GM21619 (cell line): Measurements from ENCODE around the gene TTC16.
A peak's percentile ranks its signal among the peaks of the same experiment; 100 is the strongest.

Source experiments
- ATAC-seq: cut with Tn5 transposase; IDR thresholded peaks from one replicate; pipeline ENCODE4 v1.9.1; 2021; ENCODE audit not compliant: unreplicated experiment

The TTC16 gene

GRCh38 chr9:127717766-127718165 is 1.9 kb downstream of the TTC16 start:
- ATAC-seq: no peak

DNA sequence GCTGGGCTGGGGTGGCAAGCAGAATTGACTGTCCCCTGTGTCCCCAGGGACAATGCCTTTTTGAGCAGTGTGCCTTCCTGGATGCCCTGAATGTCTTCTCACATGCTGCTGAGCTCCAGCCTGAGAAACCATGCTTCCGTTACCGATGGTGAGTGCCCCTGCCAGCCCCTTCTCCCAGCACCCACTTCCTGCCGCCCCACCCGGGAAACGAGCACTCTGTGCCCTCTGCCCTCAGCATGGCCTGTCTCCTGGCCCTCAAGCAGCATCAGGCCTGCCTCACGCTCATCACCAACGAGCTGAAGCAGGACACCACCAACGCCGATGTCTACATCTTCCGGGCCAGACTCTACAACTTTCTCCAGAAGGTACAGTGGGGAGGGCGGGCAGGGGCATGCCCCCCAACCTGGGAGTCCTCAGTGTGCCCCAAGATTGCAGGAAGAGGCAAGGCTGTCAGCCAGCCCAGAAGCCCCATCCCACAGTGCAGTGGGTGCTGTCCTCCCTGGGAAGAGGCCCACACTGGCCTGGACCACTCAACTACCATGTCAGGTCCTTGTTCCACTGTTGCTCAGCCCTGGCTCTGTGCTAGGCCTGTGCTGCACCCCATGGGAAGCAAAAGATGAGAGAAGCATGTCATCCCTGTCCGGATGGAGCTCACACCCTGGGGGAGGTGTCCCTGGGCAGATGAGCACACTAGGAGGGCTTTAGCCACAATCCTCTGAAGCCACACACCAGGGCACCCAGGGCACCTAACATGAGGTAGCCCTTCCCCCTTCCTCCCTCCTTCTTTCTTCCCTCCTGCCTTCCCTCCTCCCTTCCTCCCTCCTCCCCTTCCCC is 4.4 kb downstream of the TTC16 start:
- no peak for ATAC-seq

- no peak for ATAC-seq
These were observed 5.0 kb downstream of the TTC16 start for GRCh38 chr9:127720865-127721227.

- ATAC-seq: no peak
These were observed 5.5 kb downstream of the TTC16 start for GRCh38 chr9:127721391-127721821.

- ATAC-seq: no peak
These were observed 6.3 kb downstream of the TTC16 start for GRCh38 chr9:127722055-127722745.

GRCh38 chr9:127723013-127723412 is 7.1 kb downstream of the TTC16 start:
- no peak for ATAC-seq

- ATAC-seq: no peak
These were observed 7.6 kb downstream of the TTC16 start for GRCh38 chr9:127723444-127723843.

DNA sequence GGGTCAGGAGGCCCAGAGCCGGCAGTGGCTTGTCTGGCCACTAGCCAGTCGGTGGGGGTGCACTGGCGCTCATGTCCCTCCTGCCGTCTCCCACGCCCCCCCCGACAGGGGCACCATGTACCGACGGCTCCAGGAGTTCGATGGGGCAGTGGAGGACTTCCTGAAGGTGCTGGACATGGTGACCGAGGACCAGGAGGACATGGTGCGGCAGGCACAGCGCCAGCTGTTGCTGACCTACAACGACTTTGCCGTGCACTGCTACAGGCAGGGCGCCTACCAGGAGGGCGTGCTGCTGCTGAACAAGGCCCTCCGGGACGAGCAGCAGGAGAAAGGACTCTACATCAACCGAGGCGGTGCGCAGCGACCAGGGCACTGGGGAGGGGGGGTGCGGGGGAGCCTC is 8.1 kb downstream of the TTC16 start:
- ATAC-seq: no peak

DNA sequence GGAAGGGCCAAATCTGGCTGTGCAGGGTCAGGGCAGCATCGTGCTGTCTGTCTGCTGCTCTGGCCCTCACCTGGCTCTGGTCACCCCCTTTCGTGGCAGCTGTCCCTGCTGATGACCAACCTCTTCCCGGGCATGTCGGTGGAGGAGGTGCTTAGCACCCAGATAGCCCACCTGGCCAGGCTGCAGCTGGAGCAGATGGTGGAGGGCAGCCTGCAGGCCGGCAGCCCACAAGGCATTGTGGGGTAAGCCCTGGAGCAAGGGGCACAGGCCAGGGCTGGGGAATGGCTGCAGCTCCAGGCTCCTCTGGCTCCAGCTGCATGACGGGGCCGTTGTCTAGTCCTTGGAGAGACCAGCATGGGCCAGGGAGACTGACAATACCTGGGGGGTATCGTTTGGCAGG is 11.0 kb downstream of the TTC16 start:
- ATAC-seq: no peak

DNA sequence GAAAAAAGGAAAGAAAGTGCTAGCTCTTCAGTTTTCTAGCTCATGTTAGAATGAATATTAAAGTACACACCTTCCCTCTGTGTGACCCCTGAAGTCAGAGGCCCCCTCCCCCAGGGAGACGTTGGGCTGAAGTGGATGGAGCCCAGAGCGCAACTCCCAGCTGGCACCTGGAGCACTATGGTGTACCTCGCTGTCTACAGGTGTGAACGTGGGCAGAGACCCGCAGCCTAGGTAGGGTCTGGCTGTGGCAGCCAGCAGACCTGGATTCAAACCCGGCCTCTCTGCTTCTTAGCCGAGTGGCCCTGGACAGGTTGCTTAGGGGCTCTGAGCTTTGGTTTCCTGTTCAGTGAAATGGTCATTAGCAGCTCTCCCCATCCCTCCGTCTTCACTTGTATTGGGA is 12.9 kb downstream of the TTC16 start:
- ATAC-seq: no peak

DNA sequence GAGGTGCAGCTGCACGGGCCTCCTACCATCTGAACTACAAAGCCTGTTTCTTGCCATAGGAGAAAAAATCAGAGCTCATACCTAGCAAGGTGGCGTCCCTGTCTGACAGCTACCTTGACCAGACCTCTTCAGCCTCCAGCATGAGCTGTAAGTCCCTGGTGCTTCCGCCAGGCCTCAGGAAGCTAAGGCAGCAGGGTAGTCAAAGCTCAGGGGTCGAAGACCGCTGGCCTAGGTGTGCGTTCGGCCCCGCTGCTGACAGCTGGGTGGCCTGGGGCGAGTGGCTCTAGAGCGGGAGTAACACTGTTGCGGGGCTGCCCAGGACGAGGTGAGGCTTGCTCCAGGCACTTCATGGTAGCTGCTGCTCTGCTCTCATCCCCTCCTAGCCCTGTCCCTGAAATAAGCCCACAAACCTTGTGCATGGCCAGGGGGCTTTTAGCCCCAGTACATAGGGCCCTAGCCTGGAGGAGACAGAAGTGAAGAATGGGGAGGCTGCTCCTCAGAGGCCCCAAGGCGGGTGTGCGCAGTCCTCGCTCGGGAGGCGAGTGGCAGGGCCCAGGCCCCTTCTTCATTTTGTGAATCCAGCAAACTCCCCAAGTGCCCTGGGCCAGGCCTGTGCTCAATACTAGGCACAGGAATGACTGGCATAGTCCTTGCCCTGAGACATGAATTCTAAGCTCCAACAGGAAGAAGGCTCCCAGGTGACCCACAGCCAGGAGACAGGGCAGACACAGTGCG is 13.8 kb downstream of the TTC16 start:
- no peak for ATAC-seq

- no peak for ATAC-seq
These were observed 14.4 kb downstream of the TTC16 start for GRCh38 chr9:127730262-127730661.

DNA sequence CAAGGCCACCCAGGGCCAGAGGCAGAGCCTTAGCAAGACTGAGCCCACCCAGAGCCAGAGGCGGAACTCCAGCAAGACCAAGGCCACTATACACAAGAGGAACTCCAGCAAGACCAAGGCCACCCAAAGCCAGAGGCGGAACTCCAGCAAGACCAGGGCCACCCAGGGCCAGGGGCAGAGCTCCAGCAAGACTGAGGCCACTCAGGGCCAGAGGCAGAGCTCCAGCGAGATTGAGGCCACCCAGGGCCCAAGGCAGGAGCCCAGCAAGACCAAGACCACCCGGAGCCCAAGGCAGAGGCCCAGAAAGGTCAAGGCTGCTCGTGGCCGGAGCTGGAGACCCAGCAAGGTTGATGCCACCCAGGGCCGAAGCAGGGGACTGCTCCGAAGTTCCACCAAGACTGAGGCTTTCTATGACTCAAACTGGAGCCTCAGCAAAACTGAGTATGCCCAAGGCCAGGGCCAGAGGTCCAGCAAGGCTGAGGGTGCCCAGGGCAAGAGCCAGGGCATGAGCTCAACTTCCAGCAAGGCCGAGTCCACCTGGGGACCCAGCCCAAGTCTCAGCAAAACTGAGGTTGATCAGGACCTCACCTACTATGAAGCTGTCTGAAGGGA is 15.0 kb downstream of the TTC16 start:
- ATAC-seq: no peak

DNA sequence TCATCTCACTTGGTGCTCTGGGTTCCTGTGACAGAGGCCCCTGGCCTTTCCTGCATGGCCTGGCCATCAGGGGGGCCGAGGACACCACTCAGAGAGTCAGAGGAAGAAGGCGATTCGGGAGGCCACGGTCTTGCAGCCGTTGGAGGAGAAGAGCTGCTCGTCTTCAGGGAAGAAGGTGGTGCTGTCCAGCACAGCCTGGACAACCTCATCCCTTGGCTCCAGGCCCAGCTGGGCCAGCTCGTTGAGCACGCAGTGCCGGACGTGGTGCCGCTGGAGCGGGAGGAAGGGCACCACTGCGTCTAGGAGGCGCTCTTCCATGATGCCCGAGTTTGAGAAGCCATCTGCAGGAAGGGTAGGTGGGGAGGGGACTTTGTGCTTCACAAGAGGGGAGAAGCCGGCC is 16.1 kb downstream of the TTC16 start:
- no peak for ATAC-seq

GRCh38 chr9:127732444-127732843 is 16.6 kb downstream of the TTC16 start:
- ATAC-seq: no peak

DNA sequence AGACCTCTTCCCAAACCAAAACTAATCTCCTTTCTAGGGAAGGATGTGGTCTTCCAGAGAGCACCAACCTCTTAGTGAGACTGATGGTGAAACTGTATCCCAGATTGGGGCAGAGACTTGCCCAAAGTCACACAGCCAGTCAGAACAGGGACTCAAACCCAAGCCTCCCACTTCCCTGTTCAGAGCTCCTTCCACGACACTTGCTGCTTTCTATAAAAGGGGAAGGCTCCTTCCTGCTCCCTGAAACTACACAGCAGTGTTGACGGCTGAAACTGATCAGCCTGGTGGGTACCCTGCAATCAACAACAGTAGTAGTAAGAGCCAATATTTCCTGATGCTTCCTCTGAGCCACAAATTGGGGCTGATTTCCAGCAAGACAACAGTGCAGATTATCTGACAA is 17.7 kb downstream of the TTC16 start:
- ATAC-seq: no peak

GRCh38 chr9:127734247-127734746 is 18.4 kb downstream of the TTC16 start:
- ATAC-seq: no peak

GRCh38 chr9:127734747-127735529 is 19.1 kb downstream of the TTC16 start, which contains the start of gene TOR2A:
Gene TOR2A (minus strand): TSS chr9:127735294. CDS start chr9:127735270, 24 bp downstream.
- peak; percentile 78 for ATAC-seq

DNA sequence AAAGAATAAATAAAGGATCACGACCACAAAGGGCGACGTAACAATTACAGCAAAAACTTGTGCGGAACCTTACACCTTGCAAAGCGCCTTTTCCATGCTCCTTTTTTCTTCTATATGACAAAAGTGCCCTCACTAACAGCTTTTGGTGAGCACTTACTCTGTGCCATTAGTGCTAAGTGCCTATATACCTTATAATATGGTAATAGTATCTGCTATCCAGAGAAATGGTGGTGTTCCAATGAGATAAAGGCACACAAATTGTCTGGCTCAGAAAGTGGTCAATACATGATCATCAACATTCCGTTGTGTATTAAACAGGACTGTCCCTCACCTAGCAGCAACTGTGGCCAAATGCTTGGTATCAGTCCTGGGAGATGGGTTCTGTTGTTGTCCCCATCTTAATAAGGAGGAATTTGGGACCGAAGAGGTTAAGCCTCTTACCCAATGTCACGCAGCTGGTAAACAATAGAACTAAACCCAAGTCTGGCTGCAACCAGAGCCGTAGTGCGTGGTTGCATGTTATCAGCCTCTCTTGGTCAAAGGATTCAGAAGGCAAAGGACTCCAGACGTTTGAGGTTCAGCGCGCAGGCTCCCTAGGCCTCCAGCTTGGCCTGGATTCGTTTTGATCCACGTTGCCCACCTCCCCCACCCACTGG is 19.8 kb downstream of the TTC16 start:
- peak; percentile 7 for ATAC-seq

DNA sequence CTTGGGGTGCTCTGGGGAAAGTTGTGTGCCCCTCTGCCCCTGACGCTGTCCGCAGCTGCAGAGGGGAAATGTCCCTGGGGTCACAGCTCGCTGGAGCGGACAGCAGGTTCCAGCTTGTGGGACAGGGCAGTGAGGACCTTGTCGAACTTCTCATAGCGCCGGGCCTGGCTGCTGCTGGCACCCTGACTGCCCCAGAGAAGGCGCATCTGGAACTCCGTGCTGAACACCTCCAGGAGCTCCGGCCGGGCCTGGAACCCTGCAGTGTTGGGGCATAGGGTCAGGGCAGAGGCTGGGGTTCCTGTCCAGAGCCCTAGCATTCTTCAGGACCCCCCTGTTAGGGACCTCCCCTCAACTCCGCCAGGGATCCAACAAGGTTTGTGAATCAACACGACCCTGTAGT is 22.8 kb downstream of the TTC16 start:
- no peak for ATAC-seq
